ENCODE results near the gene OR10P1. TPM values are rescaled to one million over a fixed set of nuclear protein-coding genes. Genes with fewer than 3 reads are reported as not detected.

OR10P1 gene
- total and polyA plus RNA-seq, 9 donors: not detected

- no peak overlapping the region for H3K4me3 ChIP-seq
- intact Hi-C loops (cut with DNase I): no loop called here
- H3K27ac ChIP-seq: no peak overlapping the region
- no peaks in the 10 kb centered on the region for H3K36me3 ChIP-seq
- no peaks in the 10 kb centered on the region for H3K9me3 ChIP-seq
- no peak for TF ChIP-seq POLR2A (IDR thresholded peaks at IDR 0.05)
- TF ChIP-seq EP300 (IDR thresholded peaks at IDR 0.05): no peak
- TF ChIP-seq, protein P1, sequence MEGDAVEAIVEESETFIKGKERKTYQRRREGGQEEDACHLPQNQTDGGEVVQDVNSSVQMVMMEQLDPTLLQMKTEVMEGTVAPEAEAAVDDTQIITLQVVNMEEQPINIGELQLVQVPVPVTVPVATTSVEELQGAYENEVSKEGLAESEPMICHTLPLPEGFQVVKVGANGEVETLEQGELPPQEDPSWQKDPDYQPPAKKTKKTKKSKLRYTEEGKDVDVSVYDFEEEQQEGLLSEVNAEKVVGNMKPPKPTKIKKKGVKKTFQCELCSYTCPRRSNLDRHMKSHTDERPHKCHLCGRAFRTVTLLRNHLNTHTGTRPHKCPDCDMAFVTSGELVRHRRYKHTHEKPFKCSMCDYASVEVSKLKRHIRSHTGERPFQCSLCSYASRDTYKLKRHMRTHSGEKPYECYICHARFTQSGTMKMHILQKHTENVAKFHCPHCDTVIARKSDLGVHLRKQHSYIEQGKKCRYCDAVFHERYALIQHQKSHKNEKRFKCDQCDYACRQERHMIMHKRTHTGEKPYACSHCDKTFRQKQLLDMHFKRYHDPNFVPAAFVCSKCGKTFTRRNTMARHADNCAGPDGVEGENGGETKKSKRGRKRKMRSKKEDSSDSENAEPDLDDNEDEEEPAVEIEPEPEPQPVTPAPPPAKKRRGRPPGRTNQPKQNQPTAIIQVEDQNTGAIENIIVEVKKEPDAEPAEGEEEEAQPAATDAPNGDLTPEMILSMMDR (IDR thresholded peaks at IDR 0.05): no peak
- H3K27me3 ChIP-seq: no peaks in the 10 kb centered on the region
- DNase-seq: no peak
- no peaks in the 10 kb centered on the region for H3K4me1 ChIP-seq (ENCODE audit: insufficient read depth)
These were observed 36.9 kb downstream of the OR10P1 start for GRCh38 chr12:55673638-55674037.

- no peak overlapping the region for H3K4me3 ChIP-seq
- H3K9me3 ChIP-seq: no peaks in the 10 kb centered on the region
- DNase-seq: peak in 1 of 5 donors; percentile 1
- no peaks in the 10 kb centered on the region for H3K36me3 ChIP-seq
- H3K27ac ChIP-seq: no peak overlapping the region
- TF ChIP-seq, protein P1 (IDR thresholded peaks at IDR 0.05): no peak
- TF ChIP-seq POLR2A (IDR thresholded peaks at IDR 0.05): no peak
- no peak for TF ChIP-seq EP300 (IDR thresholded peaks at IDR 0.05)
- intact Hi-C loops (cut with DNase I): no loop called here
- H3K27me3 ChIP-seq: no peaks in the 10 kb centered on the region
- whole genome bisulfite sequencing, 3 donors: 75 to 78% (median 77%) methylated on average over 8 of the region's 8 CpGs
- H3K4me1 ChIP-seq (ENCODE audit: insufficient read depth): no peaks in the 10 kb centered on the region
These were observed 39.0 kb downstream of the OR10P1 start for GRCh38 chr12:55675666-55676065.

DNA sequence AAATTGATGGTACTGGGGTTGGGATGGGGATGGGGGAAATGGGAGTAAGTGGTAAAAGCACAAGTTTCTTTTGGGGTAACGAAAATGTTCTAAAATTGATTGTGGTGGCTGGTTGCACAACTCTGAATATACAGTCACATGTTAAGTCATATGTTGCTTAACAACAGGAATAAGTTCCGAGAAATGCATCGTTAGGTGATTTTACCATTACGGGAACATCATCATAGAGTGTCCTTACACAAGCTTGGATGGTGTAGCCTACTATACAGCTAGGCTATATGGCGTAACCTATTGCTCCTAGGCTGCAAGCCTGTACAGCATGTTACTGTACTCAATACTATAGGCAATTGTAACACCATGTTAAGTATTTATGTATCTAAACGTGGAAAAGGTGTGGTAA is 40.0 kb downstream of the OR10P1 start:
- Histone ChIP-seq H3K27me3 (no peaks in the 10 kb centered on the region), H3K9me3 (no peaks in the 10 kb centered on the region), H3K4me1 (ENCODE audit: insufficient read depth) (no peaks in the 10 kb centered on the region), H3K4me3 (no peak overlapping the region), H3K27ac (no peak overlapping the region), H3K36me3 (no peaks in the 10 kb centered on the region)
- DNase-seq: no peak
- TF ChIP-seq, protein P1 (IDR thresholded peaks at IDR 0.05): no peak
- TF ChIP-seq POLR2A (IDR thresholded peaks at IDR 0.05): no peak
- TF ChIP-seq EP300 (IDR thresholded peaks at IDR 0.05): no peak
- WGBS, 3 donors: 56 to 89% (median 81%) methylated on average over 6 of the region's 6 CpGs
- intact Hi-C loops (cut with DNase I): no loop called here

GRCh38 chr12:55679691-55680090 is 43.0 kb downstream of the OR10P1 start:
- no peaks in the 10 kb centered on the region for H3K4me1 ChIP-seq (ENCODE audit: insufficient read depth)
- intact Hi-C loops (cut with DNase I): no loop called here

More at GRCh38 chr12:55679691-55680090, 43.0 kb downstream of the OR10P1 start:
- WGBS, 3 donors: 88 to 92% (median 89%) methylated on average over 5 of the region's 5 CpGs
- TF ChIP-seq POLR2A (IDR thresholded peaks at IDR 0.05) (no peak), EP300 (IDR thresholded peaks at IDR 0.05) (no peak)
- TF ChIP-seq, protein P1 (IDR thresholded peaks at IDR 0.05): no peak
- no peak overlapping the region for H3K27ac ChIP-seq
- no peak overlapping the region for H3K4me3 ChIP-seq
- H3K27me3 ChIP-seq: no peaks in the 10 kb centered on the region
- peak in 1 of 5 donors; percentile 13 for DNase-seq
- H3K36me3 ChIP-seq: no peaks in the 10 kb centered on the region
- no peaks in the 10 kb centered on the region for H3K9me3 ChIP-seq

Data from ovary (tissue), 9 donors.